Head of caudate nucleus (tissue), 42 donors: ENCODE measurements around the gene ALMS1.
"Not testable (repeated sequence)": the region's sequence is repeated elsewhere in the genome, so short reads cannot be mapped to it uniquely, and the experiment has no call there.

ENCODE experiments used
- DNase-seq, 42 donors: peaks; one replicate each; pipeline versions ENCODE4 v3.0.0 to v3.0.0-alpha.2; 2020 to 2021; ENCODE audit warnings: mixed read lengths in 7 of 42
- intact Hi-C: fragments of 100-400 bp; cut with DNase I; formaldehyde crosslinking; loops from one replicate; pipeline ENCODE4 v1.15.0; 2022

ALMS1 gene

GRCh38 chr2:73488079-73488478, 102.4 kb downstream of the ALMS1 start:
- intact Hi-C loops: no loop called here
- no peak for DNase-seq

GRCh38 chr2:73489053-73489452, 103.4 kb downstream of the ALMS1 start:
- DNase-seq: no peak
- intact Hi-C loops: no loop called here

GRCh38 chr2:73494031-73494430, 108.4 kb downstream of the ALMS1 start:
- no peak for DNase-seq
- intact Hi-C loops: no loop called here

- intact Hi-C loops: no loop called here
- no peak for DNase-seq
These were observed 118.4 kb downstream of the ALMS1 start for GRCh38 chr2:73503992-73504570.

GRCh38 chr2:73504850-73505249, 119.2 kb downstream of the ALMS1 start:
- intact Hi-C loops, DNase-seq: not testable (repeated sequence)

- intact Hi-C loops, DNase-seq: not testable (repeated sequence)
These were observed 124.8 kb downstream of the ALMS1 start for GRCh38 chr2:73510470-73510869.

- no peak for DNase-seq
- intact Hi-C loops: no loop called here
These were observed 130.4 kb downstream of the ALMS1 start for GRCh38 chr2:73516033-73516432.

- intact Hi-C loops: no loop called here
- no peak for DNase-seq
These were observed 143.1 kb downstream of the ALMS1 start for GRCh38 chr2:73528688-73529087.

- DNase-seq, intact Hi-C loops: not testable (repeated sequence)
These were observed 145.1 kb downstream of the ALMS1 start for GRCh38 chr2:73530773-73531172.

GRCh38 chr2:73532381-73532780, 146.7 kb downstream of the ALMS1 start:
- intact Hi-C loops: no loop called here
- DNase-seq: no peak

GRCh38 chr2:73536133-73536840, 150.7 kb downstream of the ALMS1 start:
- intact Hi-C loops: no loop called here
- no peak for DNase-seq

- intact Hi-C loops, DNase-seq: not testable (repeated sequence)
These were observed 175.2 kb downstream of the ALMS1 start for GRCh38 chr2:73560875-73561274.

GRCh38 chr2:73561422-73561821, 175.8 kb downstream of the ALMS1 start:
- intact Hi-C loops: no loop called here
- no peak for DNase-seq

- intact Hi-C loops: no loop called here
- DNase-seq: no peak
These were observed 179.3 kb downstream of the ALMS1 start for GRCh38 chr2:73564986-73565385.

- intact Hi-C loops: no loop called here
- no peak for DNase-seq
These were observed 180.7 kb downstream of the ALMS1 start for GRCh38 chr2:73566288-73566878.

GRCh38 chr2:73575261-73575660, 189.6 kb downstream of the ALMS1 start:
- intact Hi-C loops: no loop called here

GRCh38 chr2:73582364-73582763, 196.7 kb downstream of the ALMS1 start:
- no peak for DNase-seq
- intact Hi-C loops: no loop called here

More at GRCh38 chr2:73575261-73575660, 189.6 kb downstream of the ALMS1 start:
- DNase-seq: no peak

- intact Hi-C loops: no loop called here
- peak in 21 of 42 donors; percentile 6 to 54 (median 19) for DNase-seq
These were observed 202.5 kb downstream of the ALMS1 start for GRCh38 chr2:73588177-73588576.

GRCh38 chr2:73593680-73594079, 208.0 kb downstream of the ALMS1 start:
- intact Hi-C loops: no loop called here
- DNase-seq: no peak

GRCh38 chr2:73594251-73594650, 208.6 kb downstream of the ALMS1 start:
- no peak for DNase-seq
- intact Hi-C loops: no loop called here

GRCh38 chr2:73601780-73602179, 216.1 kb downstream of the ALMS1 start:
- intact Hi-C loops: no loop called here
- no peak for DNase-seq
